Cerebellar nuclear complex (tissue), 1 donor: ENCODE measurements around the gene OR4D2.
"Not testable (repeated sequence)": the region's sequence is repeated elsewhere in the genome, so short reads cannot be mapped to it uniquely, and the experiment has no call there.

ENCODE experiments used
- DNase-seq, 2 experiments: peaks; one replicate each; lab custom pipeline; 2025; lab: John Stamatoyannopoulos, UW

The OR4D2 gene

GRCh38 chr17:58166682-58167081 is at the start of gene OR4D2:
Gene OR4D2, plus strand, starts transcription at chr17:58166982. Its CDS starts 2,674 bp downstream, at chr17:58169656.
- DNase-seq: no peak

- no peak for DNase-seq
Observed at GRCh38 chr17:58117382-58117781, 49.4 kb upstream of the OR4D2 start.

GRCh38 chr17:58119491-58119890 is 47.3 kb upstream of the OR4D2 start:
- no peak for DNase-seq

- no peak for DNase-seq
Observed at GRCh38 chr17:58120195-58120822, 46.5 kb upstream of the OR4D2 start.

GRCh38 chr17:58121925-58122324 is 44.9 kb upstream of the OR4D2 start:
- no peak for DNase-seq

GRCh38 chr17:58127846-58128245 is 38.9 kb upstream of the OR4D2 start:
- DNase-seq: no peak

- DNase-seq: not testable (repeated sequence)
Observed at GRCh38 chr17:58132697-58133096, 34.1 kb upstream of the OR4D2 start.

GRCh38 chr17:58136669-58137279 is 30.0 kb upstream of the OR4D2 start:
- no peak for DNase-seq

GRCh38 chr17:58141505-58141904 is 25.3 kb upstream of the OR4D2 start:
- no peak for DNase-seq

- not testable (repeated sequence) for DNase-seq
Observed at GRCh38 chr17:58143335-58143734, 23.4 kb upstream of the OR4D2 start.

- no peak for DNase-seq
Observed at GRCh38 chr17:58144801-58145200, 22.0 kb upstream of the OR4D2 start.

GRCh38 chr17:58147930-58148434 is 18.8 kb upstream of the OR4D2 start, which contains the start of gene OR4D1:
Gene OR4D1, plus strand, starts transcription at chr17:58148384. Its CDS starts 6,770 bp downstream, at chr17:58155154.
- DNase-seq: no peak

GRCh38 chr17:58148609-58149008 is 18.2 kb upstream of the OR4D2 start:
- no peak for DNase-seq

- DNase-seq: no peak
Observed at GRCh38 chr17:58150394-58150793, 16.4 kb upstream of the OR4D2 start.

GRCh38 chr17:58153046-58153445 is 13.7 kb upstream of the OR4D2 start:
- DNase-seq: no peak

GRCh38 chr17:58153671-58154070 is 13.1 kb upstream of the OR4D2 start:
- DNase-seq: no peak

- DNase-seq: no peak
Observed at GRCh38 chr17:58156839-58157803, 9.7 kb upstream of the OR4D2 start.

GRCh38 chr17:58158181-58158580 is 8.6 kb upstream of the OR4D2 start:
- DNase-seq: no peak

- no peak for DNase-seq
Observed at GRCh38 chr17:58161566-58161965, 5.2 kb upstream of the OR4D2 start.

GRCh38 chr17:58165981-58166380 is 801 bp upstream of the OR4D2 start:
- DNase-seq: no peak

- DNase-seq: no peak
Observed at GRCh38 chr17:58170622-58171021, 3.8 kb downstream of the OR4D2 start.

- DNase-seq: no peak
Observed at GRCh38 chr17:58172369-58173071, 5.7 kb downstream of the OR4D2 start.
